ENCODE data around the gene ANKRD40.

The ANKRD40 gene

GRCh38 chr17:50708050-50709000 is 611 bp upstream of the ANKRD40 start:
- no peak for TF ChIP-seq MAX (IDR thresholded peaks at IDR 0.05; ENCODE audit: low read depth, low read length)
- TF ChIP-seq CTCF (IDR thresholded peaks at IDR 0.05; ENCODE audit: low read depth, low read length), result no peak
- peak; percentile 45 for TF ChIP-seq POLR2A (IDR thresholded peaks at IDR 0.05; ENCODE audit: extremely low read depth, insufficient read length)
- H3K4me3 ChIP-seq (ENCODE audit: low read depth, low read length), result peak overlapping the region; percentile 89
- peak; percentile 47 for DNase-seq (ENCODE audit: low read depth)

GRCh38 chr17:50703162-50703561 is 4.6 kb downstream of the ANKRD40 start:
- DNase-seq (ENCODE audit: low read depth), result no peak
- no peak overlapping the region for H3K4me3 ChIP-seq (ENCODE audit: low read depth, low read length)
- TF ChIP-seq MAX (IDR thresholded peaks at IDR 0.05; ENCODE audit: low read depth, low read length) (no peak), POLR2A (IDR thresholded peaks at IDR 0.05; ENCODE audit: extremely low read depth, insufficient read length) (no peak), MYC (IDR thresholded peaks at IDR 0.05; ENCODE audit: low read depth, low read length) (no peak), CTCF (IDR thresholded peaks at IDR 0.05; ENCODE audit: low read depth, low read length) (no peak)

GRCh38 chr17:50699410-50699809 is 8.3 kb downstream of the ANKRD40 start:
- no peak overlapping the region for H3K4me3 ChIP-seq (ENCODE audit: low read depth, low read length)
- DNase-seq (ENCODE audit: low read depth), result no peak
- TF ChIP-seq MYC (IDR thresholded peaks at IDR 0.05; ENCODE audit: low read depth, low read length), result no peak
- no peak for TF ChIP-seq POLR2A (IDR thresholded peaks at IDR 0.05; ENCODE audit: extremely low read depth, insufficient read length)
- TF ChIP-seq MAX (IDR thresholded peaks at IDR 0.05; ENCODE audit: low read depth, low read length), result no peak
- TF ChIP-seq CTCF (IDR thresholded peaks at IDR 0.05; ENCODE audit: low read depth, low read length), result no peak

- no peak for DNase-seq (ENCODE audit: low read depth)
- no peak overlapping the region for H3K4me3 ChIP-seq (ENCODE audit: low read depth, low read length)
- TF ChIP-seq MAX (IDR thresholded peaks at IDR 0.05; ENCODE audit: low read depth, low read length) (no peak), CTCF (IDR thresholded peaks at IDR 0.05; ENCODE audit: low read depth, low read length) (no peak), POLR2A (IDR thresholded peaks at IDR 0.05; ENCODE audit: extremely low read depth, insufficient read length) (no peak), MYC (IDR thresholded peaks at IDR 0.05; ENCODE audit: low read depth, low read length) (no peak)
Measured at GRCh38 chr17:50697663-50698272, 9.9 kb downstream of the ANKRD40 start.

GRCh38 chr17:50697062-50697461 is 10.7 kb downstream of the ANKRD40 start:
- DNase-seq (ENCODE audit: low read depth), result no peak
- TF ChIP-seq CTCF (IDR thresholded peaks at IDR 0.05; ENCODE audit: low read depth, low read length), result no peak
- no peak for TF ChIP-seq POLR2A (IDR thresholded peaks at IDR 0.05; ENCODE audit: extremely low read depth, insufficient read length)
- no peak for TF ChIP-seq MAX (IDR thresholded peaks at IDR 0.05; ENCODE audit: low read depth, low read length)
- TF ChIP-seq MYC (IDR thresholded peaks at IDR 0.05; ENCODE audit: low read depth, low read length), result no peak
- H3K4me3 ChIP-seq (ENCODE audit: low read depth, low read length), result no peak overlapping the region
